GM12873 (cell line): ENCODE data around the gene LRRTM4.

Experiments used
- CTCF ChIP-seq: IDR thresholded peaks from 2 replicates; pipeline ENCODE4 v1.5.1; 2012; ENCODE audit warnings: low read depth, mild to moderate bottlenecking, moderate library complexity, low read length, control low read depth; ENCODE audit not compliant: insufficient read depth; ENCODE audit errors: missing control alignments

The LRRTM4 gene

GRCh38 chr2:77190721-77191346, 331.3 kb downstream of the LRRTM4 start:
- no peak for TF ChIP-seq CTCF

GRCh38 chr2:77185052-77185451, 337.1 kb downstream of the LRRTM4 start:
- no peak for TF ChIP-seq CTCF

GRCh38 chr2:77179297-77179696, 342.9 kb downstream of the LRRTM4 start:
- no peak for TF ChIP-seq CTCF

GRCh38 chr2:77169426-77169825, 352.8 kb downstream of the LRRTM4 start:
- TF ChIP-seq CTCF: no peak

GRCh38 chr2:77161009-77161408, 361.2 kb downstream of the LRRTM4 start:
- TF ChIP-seq CTCF: no peak

- TF ChIP-seq CTCF: no peak
Observed at GRCh38 chr2:77156599-77156998, 365.6 kb downstream of the LRRTM4 start.

- TF ChIP-seq CTCF: no peak
Observed at GRCh38 chr2:77155511-77155910, 366.7 kb downstream of the LRRTM4 start.
